ENCODE measurements around the gene SLC35B2.

The SLC35B2 gene

DNA sequence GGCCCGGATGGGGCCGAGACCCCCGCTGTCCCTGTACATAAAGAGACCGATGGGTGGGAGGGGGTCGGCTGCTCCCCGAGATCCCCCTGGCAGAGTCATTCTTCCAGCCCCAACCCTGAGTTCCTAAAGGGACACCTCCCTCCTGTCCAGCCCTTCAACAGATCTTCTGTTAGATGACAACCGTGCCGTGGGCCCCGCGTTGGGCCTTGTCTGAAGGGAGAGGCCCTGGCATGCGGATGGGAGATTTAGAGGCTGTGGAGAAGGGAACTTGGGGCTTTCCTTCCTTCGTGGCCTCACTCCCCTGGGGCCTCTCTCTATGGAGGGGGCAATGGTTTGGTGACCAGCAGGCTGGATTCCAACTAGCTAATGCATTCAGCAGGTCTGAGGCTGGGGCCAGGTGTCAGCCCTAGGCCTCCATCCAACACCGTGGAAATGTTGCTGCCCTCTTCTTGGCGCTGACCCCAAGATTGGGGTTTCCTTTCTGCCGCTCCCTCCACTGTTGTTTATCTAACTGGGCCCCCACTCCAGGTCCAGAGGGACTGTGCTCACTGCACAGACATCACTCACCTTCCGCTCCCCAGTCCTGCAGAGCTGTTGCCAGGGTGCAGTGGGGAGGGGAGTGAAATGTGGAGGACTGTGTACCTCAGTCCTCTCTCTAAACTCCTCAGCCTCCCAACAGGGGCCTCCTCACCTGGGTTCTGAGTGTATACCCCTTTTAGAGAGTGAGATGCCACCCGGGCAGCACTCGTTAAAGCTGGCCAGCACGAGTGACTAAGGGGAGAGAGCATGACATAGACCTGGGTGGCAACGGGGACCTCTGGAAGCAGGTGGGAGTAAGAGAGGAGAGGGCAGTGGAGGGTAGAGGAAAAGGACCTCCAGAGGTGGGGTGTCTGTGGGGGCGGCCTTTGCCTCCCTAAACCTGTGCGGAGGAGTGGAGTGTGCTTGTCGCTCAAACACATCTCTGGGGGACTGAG, 19.6 kb upstream of the SLC35B2 start:
- DNase-seq (ENCODE audit: low read depth), result no peak
- TF ChIP-seq, protein P1, sequence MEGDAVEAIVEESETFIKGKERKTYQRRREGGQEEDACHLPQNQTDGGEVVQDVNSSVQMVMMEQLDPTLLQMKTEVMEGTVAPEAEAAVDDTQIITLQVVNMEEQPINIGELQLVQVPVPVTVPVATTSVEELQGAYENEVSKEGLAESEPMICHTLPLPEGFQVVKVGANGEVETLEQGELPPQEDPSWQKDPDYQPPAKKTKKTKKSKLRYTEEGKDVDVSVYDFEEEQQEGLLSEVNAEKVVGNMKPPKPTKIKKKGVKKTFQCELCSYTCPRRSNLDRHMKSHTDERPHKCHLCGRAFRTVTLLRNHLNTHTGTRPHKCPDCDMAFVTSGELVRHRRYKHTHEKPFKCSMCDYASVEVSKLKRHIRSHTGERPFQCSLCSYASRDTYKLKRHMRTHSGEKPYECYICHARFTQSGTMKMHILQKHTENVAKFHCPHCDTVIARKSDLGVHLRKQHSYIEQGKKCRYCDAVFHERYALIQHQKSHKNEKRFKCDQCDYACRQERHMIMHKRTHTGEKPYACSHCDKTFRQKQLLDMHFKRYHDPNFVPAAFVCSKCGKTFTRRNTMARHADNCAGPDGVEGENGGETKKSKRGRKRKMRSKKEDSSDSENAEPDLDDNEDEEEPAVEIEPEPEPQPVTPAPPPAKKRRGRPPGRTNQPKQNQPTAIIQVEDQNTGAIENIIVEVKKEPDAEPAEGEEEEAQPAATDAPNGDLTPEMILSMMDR (IDR thresholded peaks at IDR 0.05; ENCODE audit: low read length, missing control alignments), result no peak
- no peak overlapping the region for H3K4me3 ChIP-seq (replicated peaks; ENCODE audit: low read depth, low read length)

GRCh38 chr6:44275749-44276648, 18.7 kb upstream of the SLC35B2 start:
- TF ChIP-seq, protein P1 (IDR thresholded peaks at IDR 0.05; ENCODE audit: low read length, missing control alignments), result no peak
- DNase-seq (ENCODE audit: low read depth), result no peak
- no peak overlapping the region for H3K4me3 ChIP-seq (replicated peaks; ENCODE audit: low read depth, low read length)

GRCh38 chr6:44275271-44275748, 18.0 kb upstream of the SLC35B2 start:
- DNase-seq (ENCODE audit: low read depth), result no peak
- TF ChIP-seq, protein P1 (IDR thresholded peaks at IDR 0.05; ENCODE audit: low read length, missing control alignments), result no peak
- no peak overlapping the region for H3K4me3 ChIP-seq (replicated peaks; ENCODE audit: low read depth, low read length)

GRCh38 chr6:44273617-44274016, 16.3 kb upstream of the SLC35B2 start:
- TF ChIP-seq, protein P1 (IDR thresholded peaks at IDR 0.05; ENCODE audit: low read length, missing control alignments), result no peak
- no peak overlapping the region for H3K4me3 ChIP-seq (replicated peaks; ENCODE audit: low read depth, low read length)
- DNase-seq (ENCODE audit: low read depth), result no peak

GRCh38 chr6:44272999-44273566, 15.8 kb upstream of the SLC35B2 start:
- TF ChIP-seq, protein P1 (IDR thresholded peaks at IDR 0.05; ENCODE audit: low read length, missing control alignments), result no peak
- no peak for DNase-seq (ENCODE audit: low read depth)
- H3K4me3 ChIP-seq (replicated peaks; ENCODE audit: low read depth, low read length), result no peak overlapping the region

DNA sequence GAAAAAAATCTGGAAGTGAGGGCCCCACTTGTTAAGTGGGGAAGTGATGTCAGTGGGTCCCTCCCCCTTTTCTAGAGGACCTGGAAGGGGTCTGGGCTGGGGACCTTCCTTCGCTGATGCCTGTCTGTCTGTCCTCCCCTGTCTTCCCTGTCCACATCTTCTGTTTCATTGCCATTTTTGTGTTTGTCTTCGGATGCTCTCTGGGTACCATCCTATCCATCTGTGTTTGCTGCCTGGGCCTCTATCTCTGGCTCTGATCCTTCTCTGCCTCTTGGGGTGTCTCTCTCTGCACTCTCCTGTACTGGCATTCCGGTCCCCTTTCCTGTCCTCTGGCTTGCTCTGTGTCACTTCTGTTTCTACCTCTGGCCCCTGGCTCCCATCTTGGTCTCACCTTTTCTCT, 15.2 kb upstream of the SLC35B2 start:
- TF ChIP-seq, protein P1 (IDR thresholded peaks at IDR 0.05; ENCODE audit: low read length, missing control alignments), result no peak
- no peak overlapping the region for H3K4me3 ChIP-seq (replicated peaks; ENCODE audit: low read depth, low read length)
- DNase-seq (ENCODE audit: low read depth), result no peak

All from fibroblast of pulmonary artery (primary cell).